ENCODE measurements around the gene SERPINB12. TPM values are rescaled to one million over a fixed set of nuclear protein-coding genes. Genes with fewer than 3 reads are reported as not detected.

Gene SERPINB12
- total RNA-seq, 1 experiment from 2014 or later = not detected

- ChIA-PET POLR2A (ENCODE audit: low non-redundant PET) (interaction anchor here (1.0 kb wide), 1 partner anchor 40 kb away, joined by 6 read pairs; no protein-coding TSS in a partner anchor), CTCF (interaction anchor here (1.1 kb wide), 1 partner anchor 226 kb away, joined by 7 read pairs; no protein-coding TSS in a partner anchor)
- no TSS peak for BruUV-seq (replicated peaks)
- no peak overlapping the region for H3K27ac ChIP-seq (ENCODE audit: low read depth, low read length, poor library complexity, severe bottlenecking)
- no peaks in the 10 kb centered on the region for H3K4me1 ChIP-seq (ENCODE audit: insufficient read depth, low read length, poor library complexity, severe bottlenecking)
- TF ChIP-seq CTCF (conservative IDR thresholded peaks at IDR 0.05; ENCODE audit: low read depth, low read length) (no peak), EZH2 (IDR thresholded peaks at IDR 0.05; ENCODE audit: borderline replicate concordance, low read depth, low read length, poor library complexity, severe bottlenecking) (no peak)
- no peaks in the 10 kb centered on the region for H3K36me3 ChIP-seq (ENCODE audit: insufficient read depth, low read length, poor library complexity, severe bottlenecking)
- H3K9me3 ChIP-seq (ENCODE audit: low read depth, low read length, poor library complexity, severe bottlenecking) = no peaks in the 10 kb centered on the region
- H3K4me3 ChIP-seq (ENCODE audit: low read depth, low read length, poor library complexity, severe bottlenecking) = no peak overlapping the region
- no peak for DNase-seq (ENCODE audit: low spot score)
- intact Hi-C loops (cut with micrococcal nuclease; ENCODE audit: unreplicated experiment) = loop anchor here (10.0 kb wide), 1 partner anchor 459 kb away; the partner anchor contains the start of gene SERPINB8
- no peaks in the 10 kb centered on the region for H3K27me3 ChIP-seq (replicated peaks; ENCODE audit: insufficient read depth, low read depth, low read length, poor library complexity)
Measured at GRCh38 chr18:63515801-63516200, 26.4 kb upstream of the SERPINB12 start.

- peak; percentile 90 for DNase-seq (ENCODE audit: low spot score)
- POLR2A ChIA-PET (ENCODE audit: low non-redundant PET) = interaction anchor here (0.6 kb wide), 1 partner anchor 44 kb away, joined by 3 read pairs; no protein-coding TSS in a partner anchor
- H3K9me3 ChIP-seq (ENCODE audit: low read depth, low read length, poor library complexity, severe bottlenecking) = no peaks in the 10 kb centered on the region
- CTCF ChIA-PET = interaction anchor here (0.6 to 2.4 kb wide), 5 partner anchors 41 to 325 kb away, joined by 3 to 32 read pairs (median 5); no protein-coding TSS in a partner anchor
- no peaks in the 10 kb centered on the region for H3K36me3 ChIP-seq (ENCODE audit: insufficient read depth, low read length, poor library complexity, severe bottlenecking)
- no peaks in the 10 kb centered on the region for H3K27me3 ChIP-seq (replicated peaks; ENCODE audit: insufficient read depth, low read depth, low read length, poor library complexity)
- H3K4me3 ChIP-seq (ENCODE audit: low read depth, low read length, poor library complexity, severe bottlenecking) = no peak overlapping the region
- H3K4me1 ChIP-seq (ENCODE audit: insufficient read depth, low read length, poor library complexity, severe bottlenecking) = no peaks in the 10 kb centered on the region
- TF ChIP-seq EZH2 (IDR thresholded peaks at IDR 0.05; ENCODE audit: borderline replicate concordance, low read depth, low read length, poor library complexity, severe bottlenecking) (no peak), CTCF (conservative IDR thresholded peaks at IDR 0.05; ENCODE audit: low read depth, low read length) (peak; percentile 77)
- no peak overlapping the region for H3K27ac ChIP-seq (ENCODE audit: low read depth, low read length, poor library complexity, severe bottlenecking)
- intact Hi-C loops (cut with micrococcal nuclease; ENCODE audit: unreplicated experiment) = loop anchor here (1.0 to 10.0 kb wide), 6 partner anchors 60 to 456 kb away; partner anchors contain the start of gene SERPINB8
- no TSS peak for BruUV-seq (replicated peaks)
Measured at GRCh38 chr18:63518178-63519012, 23.8 kb upstream of the SERPINB12 start.

- POLR2A ChIA-PET (ENCODE audit: low non-redundant PET) = no interaction called here
- TF ChIP-seq CTCF (conservative IDR thresholded peaks at IDR 0.05; ENCODE audit: low read depth, low read length) (no peak), EZH2 (IDR thresholded peaks at IDR 0.05; ENCODE audit: borderline replicate concordance, low read depth, low read length, poor library complexity, severe bottlenecking) (no peak)
- no peak overlapping the region for H3K27ac ChIP-seq (ENCODE audit: low read depth, low read length, poor library complexity, severe bottlenecking)
- H3K4me3 ChIP-seq (ENCODE audit: low read depth, low read length, poor library complexity, severe bottlenecking) = no peak overlapping the region
- BruUV-seq (replicated peaks) = no TSS peak
- H3K27me3 ChIP-seq (replicated peaks; ENCODE audit: insufficient read depth, low read depth, low read length, poor library complexity) = no peaks in the 10 kb centered on the region
- no peaks in the 10 kb centered on the region for H3K4me1 ChIP-seq (ENCODE audit: insufficient read depth, low read length, poor library complexity, severe bottlenecking)
- intact Hi-C loops (cut with micrococcal nuclease; ENCODE audit: unreplicated experiment) = no loop called here
- no peaks in the 10 kb centered on the region for H3K36me3 ChIP-seq (ENCODE audit: insufficient read depth, low read length, poor library complexity, severe bottlenecking)
- DNase-seq (ENCODE audit: low spot score) = no peak
- CTCF ChIA-PET = interaction anchor here (0.9 kb wide), 1 partner anchor 221 kb away, joined by 3 read pairs; no protein-coding TSS in a partner anchor
- H3K9me3 ChIP-seq (ENCODE audit: low read depth, low read length, poor library complexity, severe bottlenecking) = no peaks in the 10 kb centered on the region
Measured at GRCh38 chr18:63520053-63520685, 22.0 kb upstream of the SERPINB12 start.
